Kidney epithelial cell (primary cell): Measurements from ENCODE around the gene ATF1. TPM values are rescaled to one million over a fixed set of nuclear protein-coding genes. Genes with fewer than 3 reads are reported as not detected.

Source experiments
- DNase-seq: peaks from one replicate; pipeline ENCODE4 v3.0.0-alpha.2; 2010; ENCODE audit warnings: low read depth
- H3K27me3 ChIP-seq: 2 replicates; pipeline ENCODE4 v1.6.0; 2011; ENCODE audit warnings: low read length; ENCODE audit not compliant: control insufficient read depth, insufficient read depth
- H3K36me3 ChIP-seq: 2 replicates; pipeline ENCODE4 v1.5.1; 2011; ENCODE audit warnings: low read length; ENCODE audit not compliant: control insufficient read depth, insufficient read depth
- H3K4me3 ChIP-seq: 2 replicates; pipeline ENCODE4 v1.5.1; 2011; ENCODE audit warnings: low read depth, mild to moderate bottlenecking, control low read depth, low read length
- total RNA-seq: library from RNA; depleted of rRNA; stranded (reverse); fragments of >200 nt; gene quantifications from 2 replicates; pipeline ENCODE4 v1.2.3, GENCODE V29; 2015
- TF ChIP-seq, protein P1 (sequence below): IDR thresholded peaks from 2 replicates; pipeline ENCODE4 v1.5.1; 2011; ENCODE audit warnings: mild to moderate bottlenecking, moderate library complexity, low read length, control low read depth, inconsistent platforms; ENCODE audit not compliant: insufficient read depth, poor library complexity, severe bottlenecking

The ATF1 gene
- total RNA-seq, 1 donor from 2014 or later, result 17.3 TPM

DNA sequence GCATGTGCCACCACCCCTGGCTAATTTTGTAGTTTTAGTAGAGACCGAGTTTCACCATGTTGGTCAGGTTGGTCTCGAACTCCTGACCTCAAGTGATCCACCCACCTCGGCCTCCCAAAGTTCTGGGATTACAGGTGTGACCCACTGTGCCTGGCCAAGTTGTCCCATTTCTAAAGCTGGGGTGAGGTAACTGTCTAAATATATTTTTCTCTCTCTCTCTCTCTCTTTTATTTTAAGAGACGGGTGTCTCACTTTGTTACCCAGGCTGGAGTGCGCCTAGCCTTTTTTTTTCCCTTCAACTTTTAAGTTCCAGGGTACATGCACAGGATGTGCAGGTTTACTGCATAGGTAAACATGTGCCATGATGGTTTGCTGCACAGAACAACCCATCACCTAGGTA, 8.6 kb downstream of the ATF1 start:
- TF ChIP-seq, protein P1, sequence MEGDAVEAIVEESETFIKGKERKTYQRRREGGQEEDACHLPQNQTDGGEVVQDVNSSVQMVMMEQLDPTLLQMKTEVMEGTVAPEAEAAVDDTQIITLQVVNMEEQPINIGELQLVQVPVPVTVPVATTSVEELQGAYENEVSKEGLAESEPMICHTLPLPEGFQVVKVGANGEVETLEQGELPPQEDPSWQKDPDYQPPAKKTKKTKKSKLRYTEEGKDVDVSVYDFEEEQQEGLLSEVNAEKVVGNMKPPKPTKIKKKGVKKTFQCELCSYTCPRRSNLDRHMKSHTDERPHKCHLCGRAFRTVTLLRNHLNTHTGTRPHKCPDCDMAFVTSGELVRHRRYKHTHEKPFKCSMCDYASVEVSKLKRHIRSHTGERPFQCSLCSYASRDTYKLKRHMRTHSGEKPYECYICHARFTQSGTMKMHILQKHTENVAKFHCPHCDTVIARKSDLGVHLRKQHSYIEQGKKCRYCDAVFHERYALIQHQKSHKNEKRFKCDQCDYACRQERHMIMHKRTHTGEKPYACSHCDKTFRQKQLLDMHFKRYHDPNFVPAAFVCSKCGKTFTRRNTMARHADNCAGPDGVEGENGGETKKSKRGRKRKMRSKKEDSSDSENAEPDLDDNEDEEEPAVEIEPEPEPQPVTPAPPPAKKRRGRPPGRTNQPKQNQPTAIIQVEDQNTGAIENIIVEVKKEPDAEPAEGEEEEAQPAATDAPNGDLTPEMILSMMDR, result no peak
- no peak for DNase-seq
- H3K27me3 ChIP-seq, result no peaks in the 10 kb centered on the region

DNA sequence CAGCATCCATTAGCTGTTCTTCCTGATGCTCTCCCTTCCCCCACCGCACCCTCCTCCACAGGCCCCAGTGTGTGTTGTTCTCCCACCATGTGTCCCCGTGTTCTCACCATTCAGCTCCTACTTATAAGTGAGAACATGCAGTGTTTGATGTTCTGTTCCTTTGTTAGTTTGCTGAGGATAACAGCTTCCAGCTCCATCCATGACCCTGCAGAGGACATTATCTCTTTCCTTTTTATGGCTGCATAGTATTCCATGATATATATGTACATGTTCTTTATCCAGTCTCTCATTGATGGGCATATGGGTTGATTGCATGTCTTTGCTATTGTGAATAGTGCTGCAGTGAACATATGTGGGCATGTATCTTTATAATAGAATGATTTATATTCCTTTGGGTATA, 9.0 kb downstream of the ATF1 start:
- no peak for DNase-seq
- Histone ChIP-seq H3K4me3 (no peak overlapping the region), H3K27me3 (no peaks in the 10 kb centered on the region), H3K36me3 (no peaks in the 10 kb centered on the region)
- TF ChIP-seq, protein P1, result no peak

More for the DNA sequence above, 8.6 kb downstream of the ATF1 start:
- no peak overlapping the region for H3K4me3 ChIP-seq
- no peaks in the 10 kb centered on the region for H3K36me3 ChIP-seq

DNA sequence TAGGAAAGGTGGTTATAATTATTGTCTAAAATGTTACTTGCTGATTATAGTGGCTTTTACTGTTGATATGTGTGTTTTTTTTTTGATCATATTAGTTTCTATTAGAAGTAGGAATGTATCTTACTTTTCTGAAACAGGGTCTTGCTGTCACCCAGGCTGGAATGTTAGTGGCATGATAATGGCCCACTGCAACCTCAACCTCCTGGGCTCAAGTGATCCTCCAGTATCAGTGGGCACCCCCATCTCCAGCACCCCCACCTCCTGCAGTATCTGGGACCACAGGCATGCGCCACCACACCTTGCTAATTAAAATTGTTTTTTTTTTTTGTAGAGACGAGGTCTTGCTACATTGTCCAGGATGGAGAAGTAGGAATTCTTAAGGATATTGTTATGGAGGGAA, 11.3 kb downstream of the ATF1 start:
- DNase-seq, result no peak
- TF ChIP-seq, protein P1, result no peak
- H3K27me3 ChIP-seq, result no peaks in the 10 kb centered on the region
- no peaks in the 10 kb centered on the region for H3K36me3 ChIP-seq
- no peak overlapping the region for H3K4me3 ChIP-seq

DNA sequence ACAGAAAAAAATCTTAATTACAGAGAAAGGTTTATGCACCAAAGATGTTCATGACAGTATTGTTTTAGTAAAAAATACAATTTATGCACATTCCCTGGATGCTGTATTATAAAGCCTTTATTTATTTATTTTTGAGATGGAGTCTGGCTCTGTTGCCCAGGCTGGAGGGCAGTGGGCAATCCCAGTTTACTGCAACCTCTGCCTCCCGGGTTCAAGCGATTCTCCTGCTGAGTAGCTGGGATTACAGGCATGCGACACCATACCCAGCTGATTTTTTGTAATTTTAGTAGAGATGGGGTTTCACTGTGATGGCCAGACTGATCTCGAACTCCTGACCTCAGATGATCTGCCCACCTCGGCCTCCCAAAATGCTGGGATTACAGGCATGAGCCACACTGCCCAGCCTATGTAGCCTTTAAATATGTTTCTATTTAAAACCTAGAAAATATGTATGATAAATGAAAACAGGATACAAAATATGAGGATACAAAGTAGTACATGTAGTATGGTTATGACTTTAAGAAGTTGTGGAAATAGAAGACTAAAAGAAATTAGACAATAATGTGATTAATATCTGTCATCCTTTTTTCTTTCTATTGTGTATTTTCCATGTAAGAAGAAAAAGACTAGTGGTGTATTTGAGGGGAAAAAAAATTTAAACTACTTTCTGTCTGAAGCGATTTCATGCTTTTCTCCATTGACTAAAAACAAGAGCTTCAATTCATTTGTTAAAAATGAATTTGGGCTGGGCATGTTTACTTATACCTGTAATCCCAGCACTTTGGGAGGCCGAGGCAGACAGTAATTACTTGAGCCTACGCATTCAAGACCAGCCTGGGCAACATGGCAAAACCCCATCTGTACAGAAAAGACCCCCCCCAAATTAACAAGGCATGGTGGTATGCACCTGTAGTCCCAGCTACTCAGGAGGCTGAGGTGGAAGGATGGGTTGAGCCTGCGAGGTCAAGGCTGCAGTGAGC, 13.1 kb downstream of the ATF1 start:
- Histone ChIP-seq H3K27me3 (no peaks in the 10 kb centered on the region), H3K36me3 (no peaks in the 10 kb centered on the region), H3K4me3 (no peak overlapping the region)
- TF ChIP-seq, protein P1, result no peak
- DNase-seq, result no peak

DNA sequence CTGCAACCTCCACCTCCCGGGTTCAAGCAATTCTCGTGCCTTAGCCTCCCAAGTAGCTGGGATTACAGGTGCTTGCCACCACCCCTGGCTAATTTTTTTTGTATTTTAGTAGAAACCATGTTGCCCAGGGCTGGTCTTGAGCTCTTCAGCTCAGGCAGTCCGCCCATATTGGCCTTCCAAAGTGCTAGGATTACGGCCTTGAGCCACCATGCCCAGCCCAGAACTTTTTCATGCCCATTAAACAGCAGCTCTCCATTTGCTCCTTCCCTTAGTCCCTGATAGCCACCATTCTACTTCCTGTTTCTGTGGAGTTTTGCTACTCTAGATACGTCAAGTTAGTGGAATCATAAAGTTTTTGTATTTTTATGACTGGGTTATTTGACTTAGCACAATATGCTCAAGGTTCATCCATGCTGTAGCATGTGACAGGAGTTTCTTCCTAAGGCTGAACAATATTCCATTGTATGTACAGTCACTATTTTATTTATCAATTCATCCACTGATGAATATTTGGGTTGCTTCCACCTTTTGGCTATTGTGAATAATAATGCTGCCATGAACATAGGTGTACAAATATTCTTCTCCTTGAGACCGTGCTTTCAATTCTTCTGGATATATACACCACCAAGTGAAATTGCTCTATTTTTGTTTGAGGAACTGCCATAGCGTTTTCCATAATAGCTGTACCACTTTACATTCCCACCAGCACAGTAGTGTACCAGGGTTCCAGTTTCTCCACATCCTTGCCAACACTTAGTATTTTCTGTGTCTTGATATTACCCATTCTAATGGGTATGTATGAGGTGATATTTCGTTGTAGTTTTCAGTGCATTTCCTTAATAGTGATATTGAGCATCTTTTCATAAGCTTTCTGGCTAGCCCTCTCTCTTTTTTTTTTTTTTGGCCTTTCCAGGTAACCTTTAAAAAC, 15.0 kb downstream of the ATF1 start:
- H3K4me3 ChIP-seq, result no peak overlapping the region
- TF ChIP-seq, protein P1, result no peak
- no peaks in the 10 kb centered on the region for H3K27me3 ChIP-seq
- no peaks in the 10 kb centered on the region for H3K36me3 ChIP-seq
- DNase-seq, result no peak
